Measurements from ENCODE around the gene RGS8.

The RGS8 gene

GRCh38 chr1:182684116-182684828, at the start of gene RGS8:
Gene RGS8, minus strand, starts transcription at chr1:182684587. Its CDS starts 14,938 bp downstream, at chr1:182669649.
- DNase-seq, result no peak

GRCh38 chr1:182731852-182732575, 47.6 kb upstream of the RGS8 start:
- no peak for DNase-seq

GRCh38 chr1:182726912-182727311, 42.5 kb upstream of the RGS8 start:
- no peak for DNase-seq

GRCh38 chr1:182725259-182726255, 41.2 kb upstream of the RGS8 start:
- DNase-seq, result no peak

- DNase-seq, result no peak
These were observed 39.8 kb upstream of the RGS8 start for GRCh38 chr1:182724215-182724614.

GRCh38 chr1:182723200-182723599, 38.8 kb upstream of the RGS8 start:
- DNase-seq, result no peak

GRCh38 chr1:182721525-182721924, 37.1 kb upstream of the RGS8 start:
- no peak for DNase-seq

- no peak for DNase-seq
These were observed 36.1 kb upstream of the RGS8 start for GRCh38 chr1:182720463-182720862.

- DNase-seq, result no peak
These were observed 35.2 kb upstream of the RGS8 start for GRCh38 chr1:182719553-182719952.

- no peak for DNase-seq
These were observed 33.9 kb upstream of the RGS8 start for GRCh38 chr1:182718311-182718710.

GRCh38 chr1:182716740-182717720, 32.6 kb upstream of the RGS8 start:
- DNase-seq, result no peak

GRCh38 chr1:182715531-182715930, 31.1 kb upstream of the RGS8 start:
- DNase-seq, result no peak

- no peak for DNase-seq
These were observed 30.2 kb upstream of the RGS8 start for GRCh38 chr1:182714546-182714945.

- no peak for DNase-seq
These were observed 29.6 kb upstream of the RGS8 start for GRCh38 chr1:182713939-182714338.

GRCh38 chr1:182713492-182713891, 29.1 kb upstream of the RGS8 start:
- DNase-seq, result no peak

GRCh38 chr1:182709855-182710254, 25.5 kb upstream of the RGS8 start:
- DNase-seq, result no peak

- no peak for DNase-seq
These were observed 24.9 kb upstream of the RGS8 start for GRCh38 chr1:182709225-182709764.

GRCh38 chr1:182707122-182707521, 22.7 kb upstream of the RGS8 start:
- DNase-seq, result no peak

- DNase-seq, result no peak
These were observed 20.3 kb upstream of the RGS8 start for GRCh38 chr1:182704677-182705076.

GRCh38 chr1:182703539-182703938, 19.2 kb upstream of the RGS8 start:
- DNase-seq, result no peak

- no peak for DNase-seq
These were observed 18.6 kb upstream of the RGS8 start for GRCh38 chr1:182702826-182703524.

Measured in T1000 (cell line).